DOHH2 (cell line): ENCODE measurements around the gene RER1.

Experiments used
- H3F3A ChIP-seq: fragments of 200-600 bp; sonication (generic), shearing (Covaris generic); 2 replicates; pipeline ENCODE4 v1.6.0; 2016; ENCODE audit warnings: antibody characterized with exemption, mild to moderate bottlenecking; ENCODE audit not compliant: control insufficient read depth, insufficient read depth
- H3K27ac ChIP-seq: fragments of 200-600 bp; sonication (generic); 2 replicates; pipeline ENCODE4 v1.5.1; 2014; ENCODE audit warnings: low read depth, mild to moderate bottlenecking, low read length, moderate library complexity
- H3K27me3 ChIP-seq: fragments of 200-600 bp; sonication (generic); 2 replicates; pipeline ENCODE4 v1.6.1; 2014; ENCODE audit warnings: mild to moderate bottlenecking, low read length, mixed read lengths; ENCODE audit not compliant: control insufficient read depth
- H3K36me3 ChIP-seq: fragments of 200-600 bp; sonication (generic); 2 replicates; pipeline ENCODE4 v1.6.1; 2014; ENCODE audit warnings: mild to moderate bottlenecking, low read length, moderate library complexity, mixed read lengths; ENCODE audit not compliant: control insufficient read depth
- H3K4me1 ChIP-seq: fragments of 200-600 bp; sonication (generic); 2 replicates; pipeline ENCODE4 v1.6.1; 2014; ENCODE audit warnings: mild to moderate bottlenecking, low read length, mixed read lengths; ENCODE audit not compliant: control insufficient read depth
- H3K4me2 ChIP-seq: fragments of 200-600 bp; sonication (generic); 2 replicates; pipeline ENCODE4 v1.6.0; 2014; ENCODE audit warnings: mild to moderate bottlenecking, low read length, moderate library complexity
- H3K4me3 ChIP-seq: fragments of 200-600 bp; sonication (generic); 2 replicates; pipeline ENCODE4 v1.5.1; 2014; ENCODE audit warnings: mild to moderate bottlenecking, low read length, mixed read lengths
- H3K79me2 ChIP-seq: fragments of 200-600 bp; sonication (generic); 2 replicates; pipeline ENCODE4 v1.6.1; 2014; ENCODE audit warnings: mild to moderate bottlenecking, low read length, mixed read lengths; ENCODE audit not compliant: control insufficient read depth
- H3K9me2 ChIP-seq: fragments of 200-600 bp; sonication (generic); replicated peaks from 2 replicates; pipeline ENCODE4 v1.6.1; 2014; ENCODE audit warnings: mild to moderate bottlenecking, low read length, mixed read lengths; ENCODE audit not compliant: control insufficient read depth
- H3K9me3 ChIP-seq: fragments of 200-600 bp; sonication (generic); 2 replicates; pipeline ENCODE4 v1.6.1; 2014; ENCODE audit warnings: antibody characterized with exemption, low read length, mixed read lengths; ENCODE audit not compliant: control insufficient read depth, insufficient read depth
- H4K20me1 ChIP-seq: fragments of 200-600 bp; sonication (generic); 2 replicates; pipeline ENCODE4 v1.6.0; 2014; ENCODE audit warnings: low read depth, mild to moderate bottlenecking, antibody characterized with exemption, low read length, moderate library complexity; ENCODE audit not compliant: control insufficient read depth, insufficient read depth
- EZH2phosphoT487 ChIP-seq: fragments of 200-600 bp; sonication (generic); IDR thresholded peaks from 2 replicates; pipeline ENCODE4 v1.6.1; 2017; ENCODE audit warnings: borderline replicate concordance, mild to moderate bottlenecking, antibody characterized with exemption, low read length, moderate library complexity, mixed read lengths
- TF ChIP-seq, protein P1 (sequence below): fragments of 200-600 bp; sonication (generic); IDR thresholded peaks from one replicate; pipeline ENCODE4 v1.5.1; 2014; ENCODE audit warnings: antibody characterized with exemption, mild to moderate bottlenecking, low read depth, low read length; ENCODE audit not compliant: poor library complexity, severe bottlenecking

Gene RER1

DNA sequence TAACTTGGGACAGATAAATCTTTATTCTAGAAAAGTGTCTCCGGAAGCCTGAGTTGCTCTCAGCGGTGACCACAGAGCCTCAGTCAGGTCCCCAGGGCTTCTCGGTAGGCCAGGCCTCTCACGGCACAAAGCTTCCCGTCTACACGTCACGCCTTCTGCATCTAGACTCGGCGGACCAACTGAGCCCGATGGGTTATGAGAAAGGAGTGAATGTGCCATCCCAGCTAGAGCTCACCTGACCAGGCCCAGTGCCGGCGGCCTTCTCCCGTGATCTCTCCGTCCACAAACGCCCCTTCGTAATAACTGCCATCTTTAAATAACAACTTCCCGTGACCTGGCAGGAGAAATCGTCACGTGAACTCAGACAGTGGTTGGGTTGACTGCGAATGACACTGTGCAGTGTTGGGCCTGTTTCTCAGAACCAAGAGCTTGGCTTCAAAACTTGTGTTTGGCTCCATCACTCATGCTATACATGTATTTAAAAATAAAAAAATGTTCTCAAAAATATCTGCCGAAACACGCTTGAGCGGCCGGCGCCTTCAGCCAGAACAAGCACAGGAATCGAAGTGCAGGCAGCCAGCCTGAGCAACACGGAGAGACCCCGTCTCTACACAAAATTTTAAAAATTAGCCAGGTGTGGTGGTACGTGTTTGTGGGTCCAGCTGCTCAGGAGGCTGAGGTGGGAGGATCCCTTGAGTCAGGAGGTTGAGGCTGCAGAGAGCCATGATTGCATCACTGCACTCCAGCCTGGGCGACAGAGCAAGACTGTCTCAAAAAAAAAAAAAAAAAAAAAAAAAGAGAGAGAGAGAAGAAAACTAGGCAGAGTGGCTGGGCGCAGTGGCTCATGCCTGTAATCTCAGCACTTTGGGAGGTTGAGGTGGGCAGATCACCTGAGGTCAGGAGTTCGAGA is 3.4 kb upstream of the RER1 start:
- Histone ChIP-seq H3K9me3 (no peaks in the 10 kb centered on the region), H3K27me3 (no peaks in the 10 kb centered on the region), H3K79me2 (peaks cover 38% of the 10 kb centered on the region), H3K4me3 (peak overlapping the region; percentile 95), H3K36me3 (peaks cover 38% of the 10 kb centered on the region), H4K20me1 (peaks cover 5% of the 10 kb centered on the region; the same call in 1 of the 2 replicates), H3F3A (peaks cover 28% of the 10 kb centered on the region), H3K4me1 (peaks cover 50% of the 10 kb centered on the region), H3K27ac (peak overlapping the region; percentile 96), H3K9me2 (no peaks in the 10 kb centered on the region), H3K4me2 (peak overlapping the region; percentile 91)
- TF ChIP-seq EZH2phosphoT487, result no peak
- TF ChIP-seq, protein P1, sequence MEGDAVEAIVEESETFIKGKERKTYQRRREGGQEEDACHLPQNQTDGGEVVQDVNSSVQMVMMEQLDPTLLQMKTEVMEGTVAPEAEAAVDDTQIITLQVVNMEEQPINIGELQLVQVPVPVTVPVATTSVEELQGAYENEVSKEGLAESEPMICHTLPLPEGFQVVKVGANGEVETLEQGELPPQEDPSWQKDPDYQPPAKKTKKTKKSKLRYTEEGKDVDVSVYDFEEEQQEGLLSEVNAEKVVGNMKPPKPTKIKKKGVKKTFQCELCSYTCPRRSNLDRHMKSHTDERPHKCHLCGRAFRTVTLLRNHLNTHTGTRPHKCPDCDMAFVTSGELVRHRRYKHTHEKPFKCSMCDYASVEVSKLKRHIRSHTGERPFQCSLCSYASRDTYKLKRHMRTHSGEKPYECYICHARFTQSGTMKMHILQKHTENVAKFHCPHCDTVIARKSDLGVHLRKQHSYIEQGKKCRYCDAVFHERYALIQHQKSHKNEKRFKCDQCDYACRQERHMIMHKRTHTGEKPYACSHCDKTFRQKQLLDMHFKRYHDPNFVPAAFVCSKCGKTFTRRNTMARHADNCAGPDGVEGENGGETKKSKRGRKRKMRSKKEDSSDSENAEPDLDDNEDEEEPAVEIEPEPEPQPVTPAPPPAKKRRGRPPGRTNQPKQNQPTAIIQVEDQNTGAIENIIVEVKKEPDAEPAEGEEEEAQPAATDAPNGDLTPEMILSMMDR, result no peak

DNA sequence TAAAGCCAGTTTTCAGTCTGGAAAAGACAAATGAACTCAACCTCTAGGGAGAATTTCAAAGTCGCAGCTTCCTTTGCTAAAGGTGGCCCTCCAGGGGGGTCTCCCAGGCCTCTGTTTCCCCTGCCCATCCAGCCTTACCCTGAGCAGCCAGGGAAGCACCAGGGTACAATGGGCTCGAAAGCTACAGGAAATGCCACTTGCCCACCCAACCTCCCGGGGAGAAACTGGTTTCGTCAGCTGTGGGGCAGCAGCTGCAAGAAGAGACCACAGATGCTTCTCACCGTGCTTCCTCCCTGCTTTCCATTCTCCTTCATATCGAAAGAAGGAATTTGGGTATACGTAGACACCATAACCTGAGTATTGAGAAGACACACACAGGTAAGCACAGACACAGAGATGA is 2.0 kb upstream of the RER1 start:
- H3K27me3 ChIP-seq, result no peaks in the 10 kb centered on the region
- H3F3A ChIP-seq, result peaks cover 28% of the 10 kb centered on the region
- TF ChIP-seq, protein P1, result no peak
- no peak for TF ChIP-seq EZH2phosphoT487
- peaks cover 18% of the 10 kb centered on the region; the same call in 1 of the 2 replicates for H4K20me1 ChIP-seq
- no peaks in the 10 kb centered on the region for H3K9me2 ChIP-seq
- H3K4me2 ChIP-seq, result peak overlapping the region; percentile 91
- H3K79me2 ChIP-seq, result peaks cover 52% of the 10 kb centered on the region
- H3K27ac ChIP-seq, result peak overlapping the region; percentile 96
- H3K4me1 ChIP-seq, result peaks cover 60% of the 10 kb centered on the region
- peak overlapping the region; percentile 95 for H3K4me3 ChIP-seq
- H3K36me3 ChIP-seq, result peaks cover 52% of the 10 kb centered on the region
- no peaks in the 10 kb centered on the region for H3K9me3 ChIP-seq

GRCh38 chr1:2391931-2392509 is 379 bp downstream of the RER1 start:
- Histone ChIP-seq H3K36me3 (peaks cover 68% of the 10 kb centered on the region), H3K9me3 (no peaks in the 10 kb centered on the region), H3K4me1 (peaks cover 55% of the 10 kb centered on the region), H3K4me3 (peak overlapping the region; percentile 96), H3F3A (peaks cover 28% of the 10 kb centered on the region), H3K4me2 (peak overlapping the region; percentile 94), H3K27me3 (no peaks in the 10 kb centered on the region), H4K20me1 (peaks cover 18% of the 10 kb centered on the region; the same call in 1 of the 2 replicates), H3K9me2 (no peaks in the 10 kb centered on the region), H3K79me2 (peaks cover 69% of the 10 kb centered on the region), H3K27ac (peak overlapping the region; percentile 34)
- no peak for TF ChIP-seq EZH2phosphoT487
- TF ChIP-seq, protein P1, result no peak
